Measurements from ENCODE around the gene ZNF273.
A peak's percentile ranks its signal among the peaks of the same experiment; 100 is the strongest.
"Not testable (repeated sequence)": the region's sequence is repeated elsewhere in the genome, so short reads cannot be mapped to it uniquely, and the experiment has no call there.

Gene ZNF273

DNA sequence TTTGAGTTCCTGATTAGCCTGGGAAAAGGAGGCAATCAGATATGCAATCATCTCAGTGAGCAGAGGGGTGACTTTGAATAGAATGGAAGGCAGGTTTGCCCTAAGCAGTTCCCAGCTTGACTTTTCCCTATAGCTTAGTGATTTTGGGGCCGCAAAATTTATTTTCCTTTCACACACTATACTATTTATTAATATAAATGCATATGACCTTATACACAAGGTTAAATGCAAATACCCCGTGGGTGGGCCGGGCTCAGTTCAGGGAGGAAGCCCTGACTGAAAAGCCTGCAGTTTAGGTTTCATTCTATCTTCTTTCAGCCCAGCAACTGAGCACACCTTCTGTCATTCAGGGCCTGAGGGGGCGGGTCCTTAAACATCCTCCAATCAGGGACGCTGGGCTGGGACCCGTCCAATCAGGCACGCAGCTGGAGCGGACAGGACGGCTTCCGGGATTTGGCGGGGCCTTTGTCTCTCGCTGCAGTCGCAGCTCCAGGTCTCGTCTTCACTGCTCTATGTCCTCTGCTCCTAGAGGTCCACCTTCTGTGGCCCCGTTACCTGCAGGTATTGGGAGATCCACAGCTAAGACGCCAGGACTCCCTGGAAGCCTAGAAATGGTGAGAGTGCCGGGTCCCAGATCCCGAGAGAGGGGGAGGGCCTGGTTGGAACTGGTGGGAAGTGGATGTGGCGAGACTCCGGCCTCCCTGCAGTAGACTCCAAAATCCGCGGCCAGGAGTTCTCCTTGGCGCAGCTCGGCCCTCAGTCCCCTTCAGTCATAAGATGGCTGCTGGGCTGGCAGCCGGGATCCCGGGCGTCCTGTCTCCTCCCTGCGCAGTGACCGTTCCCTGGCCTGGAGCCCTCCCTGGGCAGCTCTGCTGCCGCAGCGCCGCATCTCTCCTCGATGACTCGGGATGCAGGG, at the start of gene ZNF273:
ZNF273 (plus strand) TSS at position 468 of the 916 bp plus-strand sequence; CDS start at position 513, 45 bp downstream.
- DNase-seq, result peak; percentile 95

DNA sequence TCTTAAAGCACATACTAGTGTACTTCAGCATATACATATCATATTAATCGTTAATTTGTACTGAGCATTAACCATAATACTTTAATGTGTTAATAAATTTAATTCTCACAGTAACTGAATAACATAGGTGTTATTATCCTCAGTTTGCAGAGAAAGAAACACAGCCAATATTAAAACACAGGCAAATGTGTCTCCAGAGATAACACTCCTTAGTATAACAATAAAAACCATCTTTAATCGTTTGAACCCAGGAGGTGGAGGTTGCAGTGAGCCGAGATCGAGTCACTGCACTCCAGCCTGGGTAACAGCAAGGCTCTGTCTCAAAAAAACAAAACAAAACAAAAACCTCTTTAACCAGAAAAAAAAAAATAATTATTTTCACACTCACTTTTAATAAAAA, 49.4 kb upstream of the ZNF273 start:
- DNase-seq, result no peak

DNA sequence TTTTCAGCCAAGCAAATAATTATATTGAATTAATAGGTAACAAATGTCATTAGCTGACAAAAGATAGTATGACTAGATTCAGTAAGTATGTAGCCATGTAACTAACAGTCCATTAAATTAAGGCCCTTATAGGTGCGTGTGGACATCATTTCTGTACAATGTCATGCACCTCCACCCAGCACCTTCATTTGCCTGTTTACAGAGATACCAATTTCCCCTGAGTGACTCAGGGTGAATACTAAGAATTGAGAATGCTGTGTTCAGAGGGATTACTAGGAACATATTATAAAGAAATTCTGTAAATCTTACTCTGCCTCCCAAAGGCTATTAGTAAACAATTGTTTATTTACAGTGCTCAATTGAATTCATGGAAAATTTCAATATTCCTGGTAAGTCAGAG, 48.1 kb upstream of the ZNF273 start:
- no peak for DNase-seq

DNA sequence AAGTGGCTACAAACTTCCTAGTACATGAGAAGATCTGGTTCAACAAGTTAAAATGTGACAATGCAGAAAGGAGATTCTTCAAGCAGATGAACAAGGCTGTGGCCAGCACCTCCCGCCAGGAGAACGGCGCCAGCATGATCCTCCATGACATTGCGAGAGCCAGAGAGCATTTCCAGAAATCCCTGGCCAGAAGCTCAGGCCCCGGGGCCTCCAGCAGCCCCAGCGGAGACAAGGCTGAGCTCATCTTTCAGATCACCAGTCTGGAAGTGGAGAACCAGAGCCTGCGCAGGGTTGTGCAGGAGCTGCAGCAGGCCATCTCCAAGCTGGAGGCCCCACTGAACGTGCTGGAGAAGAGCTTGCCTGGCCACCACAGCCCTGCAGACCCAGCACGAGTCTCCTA, 40.1 kb upstream of the ZNF273 start:
- no peak for DNase-seq

DNA sequence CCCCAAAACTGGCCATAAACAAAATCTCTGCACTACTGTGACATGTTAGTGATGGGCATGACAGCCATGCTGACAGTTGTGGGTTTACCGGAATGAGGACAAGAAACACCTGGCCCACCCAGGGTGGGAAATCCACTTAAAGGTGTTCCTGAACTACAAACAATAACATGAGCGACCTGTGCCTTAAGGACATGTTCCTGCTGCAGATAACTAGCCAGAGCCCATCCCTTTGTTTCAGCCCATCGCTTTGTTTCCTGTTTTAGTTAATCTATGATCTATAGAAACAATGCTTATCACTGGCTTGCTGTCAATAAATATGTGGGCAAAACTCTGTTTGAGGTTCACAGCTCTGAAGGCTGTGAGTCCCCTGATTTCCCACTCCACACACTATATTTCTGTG, 39.5 kb upstream of the ZNF273 start:
- DNase-seq, result not testable (repeated sequence)

DNA sequence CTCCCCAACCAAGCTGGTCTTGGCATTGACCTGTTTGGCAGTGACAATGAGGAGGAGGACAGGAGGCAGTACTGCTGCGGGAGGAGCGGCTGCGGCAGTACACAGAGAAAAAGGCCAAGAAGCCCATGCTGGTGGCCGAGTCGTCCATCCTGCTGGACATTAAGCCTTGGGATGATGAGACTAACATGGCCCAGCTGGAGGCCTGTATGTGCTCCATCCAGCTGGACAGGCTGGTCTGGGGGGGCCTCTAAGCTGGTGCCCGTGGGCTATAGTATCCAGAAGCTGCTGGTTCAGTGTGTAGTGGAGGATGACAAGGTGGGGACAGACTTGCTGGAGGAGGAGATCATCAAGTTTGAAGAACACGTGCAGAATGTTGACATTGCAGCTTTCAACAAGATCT, 39.1 kb upstream of the ZNF273 start:
- DNase-seq, result no peak

DNA sequence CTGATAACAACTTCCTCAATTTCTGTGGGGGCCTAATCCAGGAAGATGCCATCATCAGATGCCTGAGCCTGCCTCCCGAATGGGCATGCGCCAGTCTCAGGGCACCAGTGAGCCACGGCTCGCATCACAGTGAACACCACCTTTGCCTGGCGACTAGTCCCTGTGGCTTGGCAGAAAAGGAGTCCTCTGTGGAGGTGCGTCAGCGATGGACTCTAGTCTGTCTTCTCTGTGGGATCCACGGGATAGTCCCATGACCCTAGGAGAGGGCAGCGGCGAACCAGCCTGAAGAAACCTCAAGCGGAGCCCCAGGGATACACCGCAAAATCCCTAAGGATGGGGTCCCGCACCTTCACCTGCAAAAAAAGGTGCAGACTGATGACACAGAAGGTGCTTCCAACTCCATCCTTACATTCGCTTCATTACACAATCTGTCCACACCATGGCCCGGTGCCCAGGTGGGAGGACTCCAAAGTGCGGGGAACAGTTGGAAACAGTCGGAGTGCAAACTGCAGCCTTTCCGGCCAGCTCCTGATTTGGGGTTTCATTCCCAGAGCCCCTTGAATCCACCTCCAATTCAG, 35.1 kb upstream of the ZNF273 start:
- DNase-seq, result no peak

DNA sequence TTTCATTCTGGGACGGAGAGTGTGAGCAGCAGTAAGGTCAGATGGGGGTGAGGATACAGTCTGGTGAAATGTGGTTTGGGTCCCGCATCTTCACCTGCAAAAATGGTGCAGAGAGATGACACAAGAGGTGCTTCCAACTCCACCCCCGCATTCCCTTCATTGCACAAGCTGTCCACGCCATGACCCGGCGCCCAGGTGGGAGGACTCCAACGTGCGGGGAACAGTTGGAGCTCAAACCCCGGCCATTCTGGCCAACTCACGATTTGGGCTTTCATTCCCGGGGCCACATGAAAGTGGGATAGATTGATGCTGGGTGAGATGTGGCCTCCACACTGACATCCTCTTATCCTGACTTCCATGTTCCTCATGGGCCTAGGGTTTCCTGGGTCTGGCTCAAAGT, 34.6 kb upstream of the ZNF273 start:
- no peak for DNase-seq

DNA sequence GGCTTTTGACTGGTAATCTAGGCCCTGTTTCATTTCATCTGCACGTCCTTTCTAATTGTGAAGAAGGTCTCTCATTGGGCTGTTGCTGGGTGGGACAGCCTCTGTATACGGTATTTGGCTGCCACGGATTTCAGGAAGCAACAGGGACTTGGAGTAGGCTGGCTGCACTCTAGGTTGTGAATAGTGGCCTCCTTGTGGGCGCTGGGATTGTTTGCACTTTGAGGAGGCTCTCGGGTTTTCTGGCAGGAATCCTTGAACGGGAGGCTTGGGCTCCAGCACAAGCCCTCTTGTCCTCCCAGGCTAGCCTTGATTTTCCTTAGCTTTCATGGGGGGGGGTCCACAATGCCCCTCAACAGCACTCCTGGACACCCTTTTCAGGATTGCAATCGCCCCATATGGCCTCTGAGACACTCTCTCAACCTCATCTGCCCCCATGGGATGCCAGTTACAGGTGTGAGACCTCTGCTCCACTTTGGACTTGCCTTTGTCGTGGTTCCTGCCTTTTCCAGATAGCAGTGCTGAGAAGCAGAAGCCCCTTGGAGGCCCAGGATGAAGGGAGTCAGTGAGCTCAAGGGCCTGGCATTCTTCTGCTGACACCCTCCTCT, 33.9 kb upstream of the ZNF273 start:
- no peak for DNase-seq

DNA sequence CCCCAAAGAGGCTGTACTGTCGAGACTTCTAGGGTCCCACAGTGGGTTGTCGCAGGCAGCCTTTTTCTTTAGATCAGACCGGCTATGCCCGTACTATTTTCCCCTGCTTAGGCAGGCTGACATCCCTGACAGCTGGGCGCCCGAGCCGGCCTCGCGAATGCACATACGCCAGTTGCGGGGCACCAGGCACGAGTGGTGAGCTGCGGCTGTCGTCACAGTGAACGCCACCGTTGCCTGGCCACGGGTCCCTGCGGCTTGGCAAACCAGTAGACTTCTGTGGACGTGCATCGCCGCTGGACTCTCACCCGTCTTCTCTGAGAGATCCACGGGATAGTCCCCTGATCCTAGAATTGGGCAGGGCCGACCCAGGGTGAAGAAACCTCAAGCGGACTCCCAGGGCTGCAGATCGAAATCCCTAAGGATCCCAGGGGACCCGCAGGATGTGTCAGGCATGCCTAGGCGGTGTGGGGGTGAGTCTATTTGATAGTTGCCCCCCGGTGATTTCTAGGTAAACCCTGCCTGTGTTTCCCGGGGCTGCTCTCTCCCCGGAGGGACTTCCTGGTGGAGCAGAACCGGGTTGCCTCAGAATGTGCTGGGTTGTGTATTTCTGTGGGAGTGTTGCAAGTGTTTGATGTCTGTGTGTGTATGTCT, 33.0 kb upstream of the ZNF273 start:
- no peak for DNase-seq

DNA sequence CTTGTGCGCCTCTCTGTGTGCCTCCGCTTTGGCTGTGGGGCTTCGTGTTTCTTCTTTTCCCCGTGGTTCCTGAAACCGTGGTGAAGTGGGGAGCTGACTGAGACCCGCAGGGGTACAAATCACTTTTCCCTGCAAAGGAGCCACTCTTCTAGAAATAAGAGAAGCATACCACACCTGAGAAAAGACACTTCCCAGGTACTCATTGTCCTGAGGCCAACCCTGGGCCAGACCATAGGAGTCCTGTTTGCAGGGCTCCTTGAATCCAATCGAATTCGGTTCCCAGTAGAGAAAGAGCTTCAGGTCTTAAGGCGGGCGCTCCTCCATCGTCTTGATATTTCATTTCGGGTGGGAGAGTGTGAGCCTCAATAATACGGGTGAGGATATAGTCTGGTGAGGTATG, 32.4 kb upstream of the ZNF273 start:
- no peak for DNase-seq

DNA sequence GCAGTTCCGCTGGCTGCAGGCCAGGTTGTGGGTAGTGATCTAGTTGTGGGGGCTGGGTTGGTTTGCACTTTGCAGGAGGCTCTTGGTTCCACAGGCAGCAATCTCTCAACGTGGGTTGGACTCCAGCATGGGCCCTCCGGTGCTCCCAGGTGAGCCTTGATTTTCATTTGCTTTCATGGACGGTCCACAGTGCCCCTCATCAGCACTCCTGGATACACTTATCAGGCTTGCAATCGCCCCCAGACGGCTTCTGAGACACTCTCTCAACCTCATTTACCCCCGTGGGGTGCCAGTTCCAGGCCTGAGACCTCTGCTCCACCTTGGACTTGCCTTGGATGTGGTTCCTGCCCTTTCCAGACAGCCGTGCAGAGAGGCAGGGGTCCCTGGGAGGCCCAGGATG, 31.3 kb upstream of the ZNF273 start:
- DNase-seq, result no peak

DNA sequence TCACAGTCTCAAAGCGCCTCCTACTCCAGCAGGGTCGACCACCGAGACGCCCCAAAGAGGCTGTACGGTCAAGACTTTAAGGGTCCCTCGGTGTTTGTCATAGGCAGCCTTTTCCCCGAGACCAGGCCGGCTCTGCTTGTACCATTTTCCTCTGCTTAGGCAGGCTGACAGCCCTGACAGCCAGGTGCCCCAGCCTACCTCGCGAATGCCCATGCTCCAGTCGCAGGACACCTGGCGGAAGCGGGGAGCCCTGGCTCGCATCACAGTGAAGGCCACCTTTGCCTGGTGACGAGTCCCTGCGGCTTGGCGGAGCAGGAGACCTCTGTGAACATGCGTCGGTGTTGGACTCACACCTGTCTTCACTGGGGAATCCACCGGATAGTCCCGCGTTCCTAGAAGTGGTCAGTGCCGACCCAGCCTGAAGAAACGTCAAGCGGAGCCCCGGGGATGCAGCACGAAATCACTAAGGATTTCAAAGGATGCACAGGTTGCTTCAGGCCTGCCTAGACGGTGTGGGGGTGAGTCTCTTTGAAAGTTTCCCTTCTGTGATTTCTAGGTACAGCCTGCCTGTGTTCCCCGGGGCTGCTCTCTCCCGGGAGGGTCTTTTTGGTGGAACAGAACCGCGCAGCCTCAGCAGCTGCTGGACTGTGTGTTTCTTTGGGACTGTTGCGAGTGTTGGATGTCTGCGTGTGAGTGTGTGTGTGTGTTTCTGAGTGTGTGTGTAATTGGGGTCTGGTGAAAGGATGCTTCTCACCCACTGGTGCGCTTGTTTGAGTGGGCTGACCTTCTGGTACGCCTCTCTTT, 30.5 kb upstream of the ZNF273 start:
- no peak for DNase-seq

DNA sequence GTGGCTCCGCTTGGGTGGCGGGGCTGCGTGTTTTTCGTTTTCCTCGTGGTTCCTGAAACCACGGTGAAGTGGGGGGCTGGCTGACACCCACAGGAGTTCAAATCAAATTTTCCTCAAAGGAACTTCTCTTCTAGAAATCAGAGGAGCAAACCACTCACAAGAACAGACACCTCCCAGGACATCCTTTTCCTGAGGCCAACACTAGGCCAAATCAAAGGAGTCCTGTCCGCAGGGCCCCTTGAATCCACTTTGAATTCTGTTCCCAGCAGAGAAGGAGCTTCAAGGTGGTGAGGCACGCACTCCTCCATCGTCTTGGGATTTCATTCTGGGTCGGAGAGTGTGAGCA, 29.9 kb upstream of the ZNF273 start:
- no peak for DNase-seq

DNA sequence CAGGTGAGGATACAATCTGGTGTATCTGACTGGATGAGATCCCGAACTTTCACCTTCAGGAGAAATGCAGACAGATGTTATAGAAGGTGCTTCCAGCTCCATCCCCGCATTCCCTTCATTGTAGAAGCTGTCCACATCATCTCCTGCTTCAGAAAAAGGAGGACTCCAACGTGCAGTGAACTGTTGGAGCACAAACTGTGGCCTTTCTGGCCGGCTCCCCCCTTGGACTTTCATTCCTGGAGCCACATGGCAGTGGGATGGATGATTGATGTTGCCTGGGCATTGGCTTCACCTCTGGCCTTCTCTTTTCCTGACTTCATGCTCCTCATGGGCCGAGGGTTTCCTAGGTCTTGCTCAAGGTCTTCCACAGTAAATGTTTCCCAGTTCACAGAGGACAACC, 29.6 kb upstream of the ZNF273 start:
- no peak for DNase-seq

DNA sequence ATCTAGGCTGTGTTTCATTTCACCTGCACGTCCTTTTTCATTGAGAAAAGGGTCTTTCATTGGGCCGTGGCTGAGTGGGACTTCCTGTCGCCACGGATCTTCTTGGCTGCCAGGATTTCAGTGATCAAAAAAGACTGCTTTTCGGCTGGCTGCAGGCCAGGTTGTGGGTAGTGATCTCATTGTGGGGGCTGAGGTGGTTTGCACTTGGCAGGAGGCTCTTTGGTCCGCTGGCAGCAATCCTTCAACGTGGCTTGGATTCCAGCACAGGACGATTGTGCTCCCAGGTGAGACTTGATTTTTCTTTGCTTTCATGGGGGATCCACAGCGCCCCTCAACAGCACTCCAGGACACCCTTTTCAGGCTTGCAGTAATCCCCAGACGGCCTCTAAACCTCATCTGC, 29.0 kb upstream of the ZNF273 start:
- DNase-seq, result no peak

DNA sequence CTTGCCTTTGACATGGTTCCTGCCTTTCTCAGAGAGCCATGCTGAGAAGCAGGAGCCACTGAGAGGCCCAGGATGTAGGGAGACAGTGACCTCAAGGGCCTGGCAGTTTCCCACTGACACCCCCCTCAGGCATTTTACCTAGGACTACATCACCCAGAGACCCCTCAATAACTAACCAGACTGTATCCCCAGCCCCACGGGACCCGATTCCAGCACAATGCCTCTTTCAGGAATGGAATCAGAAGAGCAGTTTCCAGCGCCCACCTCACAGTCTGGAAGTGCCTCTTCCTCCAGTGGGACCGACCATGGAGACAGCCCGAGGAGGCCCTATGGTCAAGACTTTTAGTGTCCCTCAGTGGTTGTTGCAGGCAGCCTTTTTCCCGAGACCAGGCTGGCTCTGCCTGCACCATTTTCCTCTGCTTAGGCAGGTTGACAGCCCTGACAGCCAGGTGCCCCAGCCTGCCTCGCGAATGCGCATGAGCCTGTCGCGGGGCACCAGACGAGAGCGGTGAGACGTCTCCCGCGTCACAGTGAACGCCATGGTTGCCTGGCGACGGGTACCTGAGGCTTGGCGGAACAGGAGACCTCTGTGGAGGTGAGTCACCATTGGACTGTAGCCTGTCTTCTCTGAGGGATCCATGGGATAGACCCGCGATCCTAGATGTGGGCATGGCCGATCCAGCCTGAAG, 28.4 kb upstream of the ZNF273 start:
- DNase-seq, result no peak

DNA sequence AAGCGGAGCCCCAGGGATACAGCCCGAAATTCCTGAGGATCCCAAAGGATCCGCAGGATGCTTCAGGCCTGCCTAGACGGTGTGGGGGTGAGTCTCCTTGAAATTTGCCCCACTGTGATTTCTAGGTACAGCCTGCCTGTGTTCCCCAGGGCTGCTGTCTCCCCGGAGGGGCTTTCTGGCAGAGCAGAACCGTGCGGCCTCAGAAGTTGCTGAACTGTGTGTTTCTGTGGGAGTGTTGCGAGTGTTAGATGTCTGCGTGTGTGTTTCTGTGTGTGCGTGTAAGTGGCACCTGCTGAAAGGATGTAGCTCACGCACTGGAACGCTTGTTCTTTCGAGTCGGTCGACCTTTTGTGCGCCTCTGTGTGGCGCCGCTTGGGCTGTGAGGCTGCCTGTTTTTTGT, 27.8 kb upstream of the ZNF273 start:
- no peak for DNase-seq

DNA sequence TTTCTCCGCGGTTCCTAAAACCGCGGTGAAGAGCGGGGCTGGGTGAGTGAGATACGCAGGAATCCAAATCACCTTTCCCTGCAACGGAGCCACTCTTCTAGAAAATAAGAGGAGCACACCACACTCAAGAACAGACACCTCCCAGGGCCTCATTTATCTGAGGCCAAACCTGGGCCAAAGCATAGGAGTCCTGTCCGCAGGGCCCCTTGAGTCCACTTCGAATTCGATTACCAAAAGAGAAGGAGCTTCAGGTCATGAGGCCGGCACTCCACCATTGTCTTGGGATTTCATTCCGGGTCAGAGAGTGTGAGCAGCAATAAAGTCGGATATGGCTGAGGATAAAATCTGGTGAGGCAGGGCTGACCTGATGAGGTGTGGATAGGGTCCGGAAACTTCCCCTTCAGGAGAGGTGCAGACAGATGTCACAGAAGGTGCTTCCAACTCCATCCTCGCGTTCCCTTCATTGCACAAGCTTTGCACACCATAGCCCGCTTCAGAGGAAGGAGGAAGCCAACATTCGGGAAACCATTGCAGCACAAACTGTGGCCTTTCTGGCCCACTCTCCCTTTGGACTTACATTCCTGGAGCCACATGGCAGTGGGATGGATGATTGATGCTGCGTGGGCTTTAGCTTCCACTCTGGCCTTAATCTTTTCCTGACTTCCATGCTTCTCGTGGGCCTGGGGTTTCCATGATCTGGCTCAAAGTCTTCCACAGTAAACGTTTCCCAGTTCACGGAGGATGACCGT, 27.2 kb upstream of the ZNF273 start:
- DNase-seq, result no peak

DNA sequence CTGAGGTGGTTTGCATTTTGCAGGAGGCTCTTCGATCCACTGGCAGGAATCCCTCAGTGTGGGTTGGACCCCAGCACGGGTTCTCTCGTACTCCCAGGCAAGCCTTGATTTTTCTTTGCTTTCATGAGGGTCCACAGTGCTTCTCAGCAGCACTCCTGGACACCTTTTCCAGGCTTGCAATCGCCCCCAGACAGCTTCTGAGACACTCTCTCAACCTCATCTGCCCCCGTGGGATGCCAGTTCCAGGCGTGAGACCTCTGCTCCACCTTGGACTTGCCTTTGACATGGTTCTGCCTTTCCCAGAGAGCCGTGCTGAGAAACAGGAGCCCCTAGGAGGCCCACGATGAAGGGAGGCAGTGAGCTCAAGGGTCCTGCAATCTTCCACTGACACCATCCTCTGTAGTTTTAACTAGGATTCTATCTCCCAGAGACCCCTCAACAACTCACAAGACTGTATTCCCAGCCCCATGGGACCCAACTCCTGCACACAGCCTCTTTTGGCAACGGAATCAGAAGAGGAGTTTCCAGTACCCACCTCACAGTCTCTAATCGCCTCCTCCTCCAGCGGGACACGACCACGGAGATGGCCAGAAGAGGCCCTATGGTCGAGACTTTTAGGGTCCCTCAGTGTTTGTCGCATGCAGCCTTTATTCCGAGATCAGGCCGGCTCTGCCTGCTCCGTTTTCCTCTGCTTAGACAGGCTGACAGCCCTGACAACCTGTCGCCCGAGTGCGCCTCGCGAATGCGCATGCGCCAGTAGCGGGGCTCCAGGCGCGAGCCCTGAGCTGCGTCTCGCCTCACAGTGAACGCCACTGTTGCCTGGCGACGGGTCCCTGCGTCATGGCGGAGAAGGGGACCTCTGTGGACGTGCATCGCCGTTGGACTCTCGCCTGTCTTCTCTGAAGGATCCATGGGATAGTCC, 26.0 kb upstream of the ZNF273 start:
- peak; percentile 60 for DNase-seq

All from activated CD4-positive, alpha-beta T cell treated with anti-CD3 and anti-CD28 coated beads, Interleukin-10, Interleukin-2, amounts not matched to agents 100 ng/mL and 50 ng/mL, durations not matched to agents 16 hours and 8 hours (primary cell).